ENCODE measurements around the gene FBXO15.

- TF ChIP-seq POLR2A (IDR thresholded peaks at IDR 0.05), result no peak
- TF ChIP-seq, protein P1, sequence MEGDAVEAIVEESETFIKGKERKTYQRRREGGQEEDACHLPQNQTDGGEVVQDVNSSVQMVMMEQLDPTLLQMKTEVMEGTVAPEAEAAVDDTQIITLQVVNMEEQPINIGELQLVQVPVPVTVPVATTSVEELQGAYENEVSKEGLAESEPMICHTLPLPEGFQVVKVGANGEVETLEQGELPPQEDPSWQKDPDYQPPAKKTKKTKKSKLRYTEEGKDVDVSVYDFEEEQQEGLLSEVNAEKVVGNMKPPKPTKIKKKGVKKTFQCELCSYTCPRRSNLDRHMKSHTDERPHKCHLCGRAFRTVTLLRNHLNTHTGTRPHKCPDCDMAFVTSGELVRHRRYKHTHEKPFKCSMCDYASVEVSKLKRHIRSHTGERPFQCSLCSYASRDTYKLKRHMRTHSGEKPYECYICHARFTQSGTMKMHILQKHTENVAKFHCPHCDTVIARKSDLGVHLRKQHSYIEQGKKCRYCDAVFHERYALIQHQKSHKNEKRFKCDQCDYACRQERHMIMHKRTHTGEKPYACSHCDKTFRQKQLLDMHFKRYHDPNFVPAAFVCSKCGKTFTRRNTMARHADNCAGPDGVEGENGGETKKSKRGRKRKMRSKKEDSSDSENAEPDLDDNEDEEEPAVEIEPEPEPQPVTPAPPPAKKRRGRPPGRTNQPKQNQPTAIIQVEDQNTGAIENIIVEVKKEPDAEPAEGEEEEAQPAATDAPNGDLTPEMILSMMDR (IDR thresholded peaks at IDR 0.05), result no peak
Observed at GRCh38 chr18:74190086-74190485, 42.5 kb upstream of the FBXO15 start.

Measured in thyroid gland (tissue), 4 donors.